Heart right ventricle (tissue), 16 donors: Measurements from ENCODE around the gene SPEM3. TPM values are rescaled to one million over a fixed set of nuclear protein-coding genes. Genes with fewer than 3 reads are reported as not detected.

ENCODE experiments used
- ATAC-seq, 8 donors: fragments of 200-7000 bp; cut with Tn5 transposase; one replicate each; pipeline ENCODE4 v1.9.1; 2020; ENCODE audit warnings: mild to moderate bottlenecking in 8 of 8, moderate library complexity in 8 of 8, moderate number of reproducible peaks in 1 of 8
- DNase-seq, 2 donors: peaks; one replicate each; pipeline ENCODE4 v3.0.0-alpha.2; 2020
- H3K27ac ChIP-seq, 10 donors: fragments of 200-600 bp; sonication (generic) in 2 of 10; one replicate each; pipeline versions ENCODE4 v1.5.0 to v1.8.0; 2020 to 2022; ENCODE audit warnings: mild to moderate bottlenecking in 3 of 10
- H3K27me3 ChIP-seq, 7 donors: fragments of 200-600 bp; one replicate each; pipeline ENCODE4 v1.8.0; 2021 to 2022; ENCODE audit warnings: mild to moderate bottlenecking in 2 of 7
- H3K36me3 ChIP-seq, 9 donors: fragments of 200-600 bp; sonication (generic) in 1 of 9; one replicate each; pipeline versions ENCODE4 v1.5.0 to v1.8.0; 2020 to 2022; ENCODE audit warnings: mild to moderate bottlenecking in 2 of 9
- H3K4me1 ChIP-seq, 9 donors: fragments of 200-600 bp; sonication (generic) in 1 of 9; one replicate each; pipeline versions ENCODE4 v1.5.0 to v1.8.0; 2020 to 2022; ENCODE audit warnings: mild to moderate bottlenecking in 4 of 9
- H3K4me3 ChIP-seq, 10 donors: fragments of 200-600 bp; sonication (generic) in 2 of 10; one replicate each; pipeline versions ENCODE4 v1.5.0 to v1.8.0; 2020 to 2022; ENCODE audit warnings: mild to moderate bottlenecking in 7 of 10, moderate library complexity in 2 of 10
- H3K9me3 ChIP-seq, 11 donors: fragments of 200-600 bp in 10 of 11; sonication (generic) in 2 of 11; one replicate each; pipeline versions ENCODE4 v1.5.0 to v1.8.0; 2013 to 2022; ENCODE audit warnings: mild to moderate bottlenecking in 2 of 11, control low read depth in 1 of 11, moderate library complexity in 1 of 11
- WGBS, 2 donors: extraction: QIAGEN DNeasy Blood & Tissue Kit; methylation state at CpG; one replicate each; pipeline ENCODE4 v1.1.7; 2013; ENCODE audit warnings: inconsistent platforms in 1 of 2; 5-methylcytosine and 5-hydroxymethylcytosine counted together
- intact Hi-C, 10 donors: fragments of 100-400 bp; cut with DNase I; formaldehyde crosslinking; loops; one replicate each; pipeline versions ENCODE4 v1.11.1 to v1.14.2; 2022
- polyA plus RNA-seq, 2 donors: library from polyadenylated mRNA; stranded (reverse); fragments of 200-250 nt; gene quantifications; one replicate each; pipeline ENCODE4 v1.2.3, GENCODE V29; 2013
- total RNA-seq, 10 donors: library from RNA; stranded (reverse); fragmentation: NEBNext Ultra II Directional in 3 of 10; extraction: Animal tissue kit (Norgen Biotek cat#: 25700) in 3 of 10; gene quantifications; one replicate each; pipeline versions ENCODE4 v1.2.1 to v1.2.4, GENCODE V29; 2021 to 2023
- TF ChIP-seq, protein P1 (sequence below), 9 donors: fragments of 200-600 bp; sonication (generic) in 2 of 9; IDR thresholded peaks; one replicate each; pipeline versions ENCODE4 v1.5.0 to v1.8.0; 2021 to 2022; ENCODE audit warnings: antibody characterized with exemption in 9 of 9, mild to moderate bottlenecking in 5 of 9, moderate library complexity in 1 of 9
- donor health status: Arrhythmogenic right ventricular cardiomyopathy.
- donor health status: ischemic (EF 13 %, LVEDD 7.1; RV severe dilation, severe dysfunction).
- donor health status: healthy with polysubstance abuse.
- donor health status: DM: no; HTN: yes; CAD: no.
- donor health status: DM: no; HTN: no; CAD: no.
- donor health status: ischemic (EF 25% LVEDD 6.9; RV normal size, moderate dysfunction).
- donor health status: ischemic (EF 25% LVEDD 5.7; RV mildly dilated, moderate dysfunction).
- donor health status: healthy.
- donor health status: DM: yes; HTN: yes; CAD: no.
- donor health status: Ischemic cardiomyopathy.
- donor health status: ischemic (EF 35%, LVEDD 5.7; RV mildly dilated, moderate dysfunction).
- donor health status: nonischemic (EF 11% LVEDD 7.7; RV severe dilation, severe dysfunction).
- donor health status: DM: yes; HTN: yes; CAD: no.
- donor health status: PGD.
- donor health status: ischemic (EF 29% LVEDD 5.4; RV normal size, mild dysfunction).
- donor health status: nonischemic (EF 23%, LVEDD 6.1; RV moderate dilation, normal function).

SPEM3 gene
- total and polyA plus RNA-seq, 12 donors, result not detected

DNA sequence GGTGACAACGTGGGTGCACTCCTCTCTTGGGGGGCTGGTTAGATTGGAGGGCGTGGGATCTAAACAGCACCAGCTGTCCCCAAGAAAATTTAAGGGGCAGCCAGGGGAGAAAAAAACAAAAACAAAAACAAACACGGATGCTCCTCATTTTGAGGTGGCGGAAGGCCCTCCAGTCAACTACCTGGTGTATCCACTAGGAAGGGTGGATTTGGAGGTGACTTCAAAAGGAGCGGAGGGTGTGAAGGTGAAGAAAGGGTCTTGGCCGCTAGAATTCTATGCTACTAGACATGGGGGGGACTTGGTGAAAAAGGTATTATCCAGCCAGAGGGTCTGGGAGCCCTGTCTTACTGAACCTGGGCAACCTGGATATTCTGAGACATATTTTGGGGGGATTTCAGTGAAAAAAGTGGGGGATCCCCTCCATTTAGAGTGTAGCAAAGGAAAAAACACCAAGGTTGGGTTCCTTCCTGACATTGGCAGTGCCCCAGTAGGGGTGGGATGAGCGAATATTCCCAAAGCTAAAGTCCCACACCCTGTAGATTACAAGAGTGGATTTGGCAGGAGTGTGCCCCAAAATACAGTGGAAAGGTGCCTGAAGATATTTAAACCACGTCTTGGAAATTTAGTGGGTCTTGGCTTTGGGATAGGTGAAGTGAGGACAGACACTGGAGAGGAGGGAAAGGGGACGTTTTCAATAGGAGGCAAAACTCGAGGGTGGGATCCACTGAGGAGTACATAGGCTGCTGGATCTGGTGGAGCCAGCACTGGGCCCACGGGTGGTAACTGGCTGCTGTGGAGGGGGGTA is 10.2 kb downstream of the SPEM3 start:
- peak overlapping the region in 9 of 10 donors; percentile 43 to 66 (median 54) for H3K4me3 ChIP-seq
- DNase-seq (no peak), ATAC-seq (no peak)
- no peaks in the 10 kb centered on the region for H3K9me3 ChIP-seq
- peak overlapping the region in 5 of 10 donors; percentile 47 to 78 (median 70) for H3K27ac ChIP-seq
- peaks cover 0 to 42% (median 12%) of the 10 kb centered on the region in 7 donors for H3K27me3 ChIP-seq
- H3K36me3 ChIP-seq, result no peaks in the 10 kb centered on the region
- TF ChIP-seq, protein P1, sequence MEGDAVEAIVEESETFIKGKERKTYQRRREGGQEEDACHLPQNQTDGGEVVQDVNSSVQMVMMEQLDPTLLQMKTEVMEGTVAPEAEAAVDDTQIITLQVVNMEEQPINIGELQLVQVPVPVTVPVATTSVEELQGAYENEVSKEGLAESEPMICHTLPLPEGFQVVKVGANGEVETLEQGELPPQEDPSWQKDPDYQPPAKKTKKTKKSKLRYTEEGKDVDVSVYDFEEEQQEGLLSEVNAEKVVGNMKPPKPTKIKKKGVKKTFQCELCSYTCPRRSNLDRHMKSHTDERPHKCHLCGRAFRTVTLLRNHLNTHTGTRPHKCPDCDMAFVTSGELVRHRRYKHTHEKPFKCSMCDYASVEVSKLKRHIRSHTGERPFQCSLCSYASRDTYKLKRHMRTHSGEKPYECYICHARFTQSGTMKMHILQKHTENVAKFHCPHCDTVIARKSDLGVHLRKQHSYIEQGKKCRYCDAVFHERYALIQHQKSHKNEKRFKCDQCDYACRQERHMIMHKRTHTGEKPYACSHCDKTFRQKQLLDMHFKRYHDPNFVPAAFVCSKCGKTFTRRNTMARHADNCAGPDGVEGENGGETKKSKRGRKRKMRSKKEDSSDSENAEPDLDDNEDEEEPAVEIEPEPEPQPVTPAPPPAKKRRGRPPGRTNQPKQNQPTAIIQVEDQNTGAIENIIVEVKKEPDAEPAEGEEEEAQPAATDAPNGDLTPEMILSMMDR (IDR thresholded peaks at IDR 0.05), result no peak
- H3K4me1 ChIP-seq, result peaks cover 24 to 65% (median 52%) of the 10 kb centered on the region in 9 donors
- intact Hi-C loops, result loop anchor here (1.0 to 10.0 kb wide), 13 partner anchors 15 to 148 kb away; partner anchors contain the start of genes KCTD11 (in 5 of the 10), TMEM95 (in 4 of the 10), ZBTB4 (in 3 of the 10) and SENP3 (in 2 of the 10)
- WGBS, 2 donors, result 54 to 57% methylated on average over 11 of the region's 11 CpGs

- WGBS, 2 donors, result 2 to 4% methylated on average over 45 to 50 of the region's 50 CpGs
- Histone ChIP-seq H3K36me3 (no peaks in the 10 kb centered on the region), H3K9me3 (no peaks in the 10 kb centered on the region), H3K4me3 (peak within 1 kb of the TSS; percentile 23 to 66 (median 52)), H3K27me3 (peaks cover 0 to 46% (median 12%) of the 10 kb centered on the region in 7 donors), H3K4me1 (peaks cover 24 to 71% (median 54%) of the 10 kb centered on the region in 9 donors), H3K27ac (peak within 1 kb of the TSS in 9 of 10 donors; percentile 2 to 78 (median 70))
- DNase-seq, result no peak
- TF ChIP-seq, protein P1 (IDR thresholded peaks at IDR 0.05), result no peak
- intact Hi-C loops, result loop anchor here (2.0 to 10.0 kb wide), 12 partner anchors 37 to 148 kb away; partner anchors contain the start of genes ZBTB4 (in 6 of the 10), KCTD11 (in 5 of the 10), TMEM95 (in 4 of the 10) and SENP3 (in 2 of the 10)
- no peak for ATAC-seq
These were observed 10.9 kb downstream of the SPEM3 start, which contains the start of gene FGF11 for GRCh38 chr17:7439462-7440112. Gene FGF11 (plus strand): TSS chr17:7439512. CDS start chr17:7439621, 109 bp downstream.

GRCh38 chr17:7440113-7440833 is 11.6 kb downstream of the SPEM3 start:
- ATAC-seq (peak in 4 of 8 donors; percentile 1 to 8 (median 5)), DNase-seq (peak; percentile 60 to 67)
- peaks cover 0 to 53% (median 12%) of the 10 kb centered on the region in 7 donors for H3K27me3 ChIP-seq
- peak overlapping the region in 8 of 10 donors; percentile 2 to 73 (median 56) for H3K27ac ChIP-seq
- H3K4me3 ChIP-seq, result peak overlapping the region; percentile 23 to 59 (median 48)
- TF ChIP-seq, protein P1 (IDR thresholded peaks at IDR 0.05), result no peak
- intact Hi-C loops, result loop anchor here in 3 of 10 donors (5.0 kb wide), 1 partner anchor 37 kb away; the partner anchor contains the start of gene ZBTB4 (in 3 of the 3)
- H3K36me3 ChIP-seq, result no peaks in the 10 kb centered on the region
- H3K9me3 ChIP-seq, result no peaks in the 10 kb centered on the region
- WGBS, 2 donors, result 3 to 8% methylated on average over 46 of the region's 46 CpGs
- H3K4me1 ChIP-seq, result peaks cover 26 to 72% (median 61%) of the 10 kb centered on the region in 9 donors
